Osteoblast (primary cell): ENCODE measurements around the gene CETP. TPM values are rescaled to one million over a fixed set of nuclear protein-coding genes. Genes with fewer than 3 reads are reported as not detected.

Experiments used
- DNase-seq: peaks from one replicate; pipeline ENCODE4 v3.0.0; 2011; ENCODE audit warnings: low spot score, mixed read lengths; ENCODE audit not compliant: insufficient read length; ENCODE audit errors: missing footprints
- H2AFZ ChIP-seq: 2 replicates; pipeline ENCODE4 v1.6.0; 2011; ENCODE audit warnings: mild to moderate bottlenecking, low read length
- H3K27ac ChIP-seq: 2 replicates; pipeline ENCODE4 v1.5.1; 2011; ENCODE audit warnings: mild to moderate bottlenecking, low read depth, low read length, moderate library complexity
- H3K27me3 ChIP-seq: 2 replicates; pipeline ENCODE4 v1.6.0; 2012; ENCODE audit warnings: mild to moderate bottlenecking, control low read depth, inconsistent platforms, low read length, moderate library complexity; ENCODE audit not compliant: insufficient read depth
- H3K36me3 ChIP-seq: 2 replicates; pipeline ENCODE4 v1.5.1; 2011; ENCODE audit warnings: mild to moderate bottlenecking, low read length, control low read depth, moderate library complexity; ENCODE audit not compliant: insufficient read depth
- H3K4me1 ChIP-seq: 2 replicates; pipeline ENCODE4 v1.5.1; 2011; ENCODE audit warnings: mild to moderate bottlenecking, low read length, control low read depth, moderate library complexity; ENCODE audit not compliant: insufficient read depth
- H3K4me2 ChIP-seq: 2 replicates; pipeline ENCODE4 v1.6.0; 2011; ENCODE audit warnings: mild to moderate bottlenecking, low read length; ENCODE audit not compliant: insufficient read depth
- H3K4me3 ChIP-seq: fragments of 200-600 bp; sonication (generic); 3 replicates; pipeline ENCODE4 v1.5.1; 2012; ENCODE audit warnings: mild to moderate bottlenecking, low read length, inconsistent platforms; ENCODE audit not compliant: insufficient read depth
- H3K79me2 ChIP-seq: 2 replicates; pipeline ENCODE4 v1.6.0; 2012; ENCODE audit warnings: mild to moderate bottlenecking, low read length, control low read depth, inconsistent platforms; ENCODE audit not compliant: insufficient read depth
- H3K9me3 ChIP-seq: 2 replicates; pipeline ENCODE4 v1.5.1; 2011; ENCODE audit warnings: low read depth, low read length, control low read depth
- H4K20me1 ChIP-seq: 2 replicates; pipeline ENCODE4 v1.6.0; 2012; ENCODE audit warnings: mild to moderate bottlenecking, low read length, control low read depth; ENCODE audit not compliant: insufficient read depth
- CTCF ChIP-seq: IDR thresholded peaks from 2 replicates; pipeline ENCODE4 v1.5.1; 2011; ENCODE audit warnings: mild to moderate bottlenecking, low read depth, low read length, moderate library complexity; ENCODE audit errors: extremely low read depth
- total RNA-seq: library from RNA; depleted of rRNA; stranded (reverse); fragments of >200 nt; gene quantifications from 2 replicates; pipeline ENCODE4 v1.2.3, GENCODE V29; 2012

Gene CETP
- total RNA-seq, 1 donor, result not detected

- H3K4me1 ChIP-seq, result peaks cover 7% of the 10 kb centered on the region
- TF ChIP-seq CTCF, result no peak
- H3K36me3 ChIP-seq, result peaks cover 19% of the 10 kb centered on the region
- no peaks in the 10 kb centered on the region for H3K79me2 ChIP-seq
- no peak for DNase-seq
- H3K4me3 ChIP-seq, result no peak overlapping the region
- no peaks in the 10 kb centered on the region for H3K9me3 ChIP-seq
- no peaks in the 10 kb centered on the region for H3K27me3 ChIP-seq
- H4K20me1 ChIP-seq, result peaks cover 6% of the 10 kb centered on the region
- H3K27ac ChIP-seq, result no peak overlapping the region
- no peak overlapping the region for H2AFZ ChIP-seq
- H3K4me2 ChIP-seq, result no peak overlapping the region
Observed at GRCh38 chr16:57031156-57031555, 69.4 kb downstream of the CETP start.

DNA sequence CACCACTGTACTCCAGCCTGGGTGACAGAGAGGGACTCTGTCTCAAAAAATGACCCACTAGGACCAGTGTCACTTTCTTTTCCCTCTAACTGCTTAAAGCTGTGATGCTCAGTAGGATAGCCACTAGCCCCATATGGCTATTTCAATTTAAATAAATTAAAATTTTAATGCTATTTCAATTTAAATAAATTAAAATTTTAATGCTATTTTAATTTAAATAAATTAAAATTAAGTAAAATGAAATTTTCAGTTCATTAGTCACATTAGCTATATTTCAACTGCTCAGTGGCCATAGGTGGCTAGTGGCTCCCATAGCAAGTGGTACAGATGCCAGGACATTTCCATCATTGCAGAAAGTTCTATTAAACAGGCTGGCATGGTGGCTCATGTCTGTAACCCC, 70.6 kb downstream of the CETP start:
- Histone ChIP-seq H3K4me1 (peaks cover 9% of the 10 kb centered on the region), H3K79me2 (no peaks in the 10 kb centered on the region), H3K36me3 (peaks cover 19% of the 10 kb centered on the region), H3K4me2 (no peak overlapping the region), H2AFZ (no peak overlapping the region), H4K20me1 (peaks cover 6% of the 10 kb centered on the region), H3K27ac (no peak overlapping the region), H3K9me3 (no peaks in the 10 kb centered on the region), H3K4me3 (no peak overlapping the region), H3K27me3 (no peaks in the 10 kb centered on the region)
- DNase-seq, result no peak
- no peak for TF ChIP-seq CTCF

- Histone ChIP-seq H3K9me3 (no peaks in the 10 kb centered on the region), H4K20me1 (peaks cover 6% of the 10 kb centered on the region), H3K36me3 (peaks cover 22% of the 10 kb centered on the region), H3K27ac (no peak overlapping the region), H3K79me2 (no peaks in the 10 kb centered on the region), H3K27me3 (no peaks in the 10 kb centered on the region), H3K4me1 (peaks cover 15% of the 10 kb centered on the region), H3K4me3 (no peak overlapping the region), H2AFZ (no peak overlapping the region), H3K4me2 (no peak overlapping the region)
- TF ChIP-seq CTCF, result no peak
- DNase-seq, result no peak
Observed at GRCh38 chr16:57032931-57033330, 71.2 kb downstream of the CETP start.

Other genes starting within 250 kb of the CETP start
- 36.8 and 40.5 TPM in 2 replicates for gene NUP93, start 231.8 kb upstream of the CETP start, total RNA-seq
- gene SLC12A3, start 96.7 kb upstream of the CETP start, total RNA-seq, result not detected in 2 replicates
- gene HERPUD1, start 29.8 kb upstream of the CETP start, total RNA-seq, result 190 and 209 TPM in 2 replicates
- 52.1 and 57.2 TPM in 2 replicates for gene NLRC5, start 27.6 kb downstream of the CETP start, total RNA-seq
- gene CPNE2, start 130.6 kb downstream of the CETP start, total RNA-seq, result 11.6 and 15.3 TPM in 2 replicates
- 53.9 and 70.2 TPM in 2 replicates for gene PSME3IP1, start 224.1 kb downstream of the CETP start, total RNA-seq
- gene RSPRY1, start 224.4 kb downstream of the CETP start, total RNA-seq, result 51.6 and 57.2 TPM in 2 replicates